Measurements from ENCODE around the gene RDH13. TPM values are rescaled to one million over a fixed set of nuclear protein-coding genes. Genes with fewer than 3 reads are reported as not detected.
A peak's percentile ranks its signal among the peaks of the same experiment; 100 is the strongest.

RDH13 gene
- total and polyA plus RNA-seq, 4 donors: 8.9 to 11.7 (median 9.5) TPM

DNA sequence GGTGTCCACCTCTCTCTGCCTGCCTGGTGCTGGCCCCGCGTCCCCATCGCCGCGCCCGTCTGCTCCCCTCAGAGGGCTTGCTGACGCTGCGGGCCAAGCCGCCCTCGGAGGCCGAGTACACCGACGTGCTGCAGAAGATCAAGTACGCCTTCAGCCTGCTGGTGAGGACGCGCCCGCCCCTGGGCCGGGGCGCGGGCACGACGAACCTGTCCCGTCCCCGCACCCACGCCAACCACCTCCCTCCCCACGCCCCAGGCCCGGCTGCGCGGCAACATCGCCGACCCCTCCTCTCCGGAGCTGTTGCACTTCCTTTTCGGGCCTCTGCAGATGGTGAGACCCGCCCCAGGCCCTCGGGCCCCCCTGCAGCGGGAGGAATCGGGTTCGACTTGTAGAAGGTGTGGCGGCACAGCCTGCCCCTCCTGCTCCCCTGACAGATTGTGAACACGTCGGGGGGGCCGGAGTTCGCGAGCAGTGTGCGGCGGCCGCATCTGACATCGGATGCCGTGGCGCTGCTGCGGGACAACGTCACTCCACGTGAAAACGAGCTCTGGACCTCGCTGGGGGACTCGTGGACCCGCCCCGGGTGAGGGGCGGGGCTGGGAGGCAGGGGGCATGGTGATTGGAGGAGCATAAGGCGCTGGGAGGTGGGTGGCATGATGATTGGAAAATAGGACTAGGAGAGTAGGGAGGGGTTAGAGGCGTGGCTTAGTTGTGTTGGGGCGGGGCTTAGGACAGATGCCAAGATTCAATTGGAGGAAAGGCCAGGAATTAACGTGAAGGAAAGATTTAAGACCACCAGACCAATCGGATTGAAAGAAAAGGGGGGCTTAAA lies 19.3 kb upstream of the RDH13 start:
- peaks cover 8 to 19% (median 14%) of the 10 kb centered on the region in 4 donors for H3K4me1 ChIP-seq (ENCODE audit: control insufficient read depth in 4 of 4, insufficient read depth in 4 of 4, low read length in 3 of 4)
- H3K9me3 ChIP-seq (ENCODE audit: control insufficient read depth in 4 of 4, low read length in 3 of 4): no peaks in the 10 kb centered on the region
- TF ChIP-seq ZBTB33 (IDR thresholded peaks at IDR 0.05) (no peak), FOXA2 (IDR thresholded peaks at IDR 0.05) (no peak), RAD21 (IDR thresholded peaks at IDR 0.05) (no peak)
- WGBS: 18% methylated on average over 64 of the region's 64 CpGs
- peak overlapping the region in 1 of 3 donors; percentile 48 for H3K4me3 ChIP-seq (ENCODE audit: low read depth in 1 of 3, low read length in 3 of 3)
- peaks cover 0 to 14% (median 3%) of the 10 kb centered on the region in 4 donors for H3K27me3 ChIP-seq (ENCODE audit: control insufficient read depth in 4 of 4, insufficient read depth in 4 of 4, low read length in 3 of 4)
- peak; percentile 46 for DNase-seq (ENCODE audit: low spot score)
- H3K36me3 ChIP-seq (ENCODE audit: control insufficient read depth in 4 of 4, insufficient read depth in 3 of 4, low read depth in 1 of 4, low read length in 3 of 4): no peaks in the 10 kb centered on the region
- no peak overlapping the region for H3K27ac ChIP-seq (ENCODE audit: low read depth in 1 of 2, low read length in 2 of 2)
- no peak overlapping the region for H3K9ac ChIP-seq (ENCODE audit: low read depth in 1 of 2, low read length in 2 of 2)

- H3K4me3 ChIP-seq (ENCODE audit: low read depth in 1 of 3, low read length in 3 of 3): peak overlapping the region in 1 of 3 donors; percentile 48
- peaks cover 0 to 14% (median 3%) of the 10 kb centered on the region in 4 donors for H3K27me3 ChIP-seq (ENCODE audit: control insufficient read depth in 4 of 4, insufficient read depth in 4 of 4, low read length in 3 of 4)
- peaks cover 5 to 14% (median 10%) of the 10 kb centered on the region in 4 donors for H3K4me1 ChIP-seq (ENCODE audit: control insufficient read depth in 4 of 4, insufficient read depth in 4 of 4, low read length in 3 of 4)
- no peak overlapping the region for H3K27ac ChIP-seq (ENCODE audit: low read depth in 1 of 2, low read length in 2 of 2)
- H3K9me3 ChIP-seq (ENCODE audit: control insufficient read depth in 4 of 4, low read length in 3 of 4): no peaks in the 10 kb centered on the region
- 15% methylated on average over 22 of the region's 22 CpGs for WGBS
- no peak overlapping the region for H3K9ac ChIP-seq (ENCODE audit: low read depth in 1 of 2, low read length in 2 of 2)
- TF ChIP-seq RAD21 (IDR thresholded peaks at IDR 0.05) (no peak), YY1 (IDR thresholded peaks at IDR 0.05) (no peak), SP1 (IDR thresholded peaks at IDR 0.05) (no peak), FOXA1 (IDR thresholded peaks at IDR 0.05) (no peak), FOXA2 (IDR thresholded peaks at IDR 0.05) (no peak), ZBTB33 (IDR thresholded peaks at IDR 0.05) (no peak), HNF4G (IDR thresholded peaks at IDR 0.05) (no peak), JUND (IDR thresholded peaks at IDR 0.05) (no peak), EGR1 (IDR thresholded peaks at IDR 0.05; ENCODE audit: low read depth in 2 of 2) (no peak), CTCF (IDR thresholded peaks at IDR 0.05; ENCODE audit: low read depth, low read length, missing input control) (no peak), GABPA (IDR thresholded peaks at IDR 0.05 in 1 of 2, conservative IDR thresholded peaks at IDR 0.05 in 1 of 2) (no peak), HNF4A (conservative IDR thresholded peaks at IDR 0.05) (no peak), NR2F2 (IDR thresholded peaks at IDR 0.05) (no peak), RXRA (IDR thresholded peaks at IDR 0.05) (no peak), TAF1 (conservative IDR thresholded peaks at IDR 0.05) (no peak)
- TF ChIP-seq, protein P1, sequence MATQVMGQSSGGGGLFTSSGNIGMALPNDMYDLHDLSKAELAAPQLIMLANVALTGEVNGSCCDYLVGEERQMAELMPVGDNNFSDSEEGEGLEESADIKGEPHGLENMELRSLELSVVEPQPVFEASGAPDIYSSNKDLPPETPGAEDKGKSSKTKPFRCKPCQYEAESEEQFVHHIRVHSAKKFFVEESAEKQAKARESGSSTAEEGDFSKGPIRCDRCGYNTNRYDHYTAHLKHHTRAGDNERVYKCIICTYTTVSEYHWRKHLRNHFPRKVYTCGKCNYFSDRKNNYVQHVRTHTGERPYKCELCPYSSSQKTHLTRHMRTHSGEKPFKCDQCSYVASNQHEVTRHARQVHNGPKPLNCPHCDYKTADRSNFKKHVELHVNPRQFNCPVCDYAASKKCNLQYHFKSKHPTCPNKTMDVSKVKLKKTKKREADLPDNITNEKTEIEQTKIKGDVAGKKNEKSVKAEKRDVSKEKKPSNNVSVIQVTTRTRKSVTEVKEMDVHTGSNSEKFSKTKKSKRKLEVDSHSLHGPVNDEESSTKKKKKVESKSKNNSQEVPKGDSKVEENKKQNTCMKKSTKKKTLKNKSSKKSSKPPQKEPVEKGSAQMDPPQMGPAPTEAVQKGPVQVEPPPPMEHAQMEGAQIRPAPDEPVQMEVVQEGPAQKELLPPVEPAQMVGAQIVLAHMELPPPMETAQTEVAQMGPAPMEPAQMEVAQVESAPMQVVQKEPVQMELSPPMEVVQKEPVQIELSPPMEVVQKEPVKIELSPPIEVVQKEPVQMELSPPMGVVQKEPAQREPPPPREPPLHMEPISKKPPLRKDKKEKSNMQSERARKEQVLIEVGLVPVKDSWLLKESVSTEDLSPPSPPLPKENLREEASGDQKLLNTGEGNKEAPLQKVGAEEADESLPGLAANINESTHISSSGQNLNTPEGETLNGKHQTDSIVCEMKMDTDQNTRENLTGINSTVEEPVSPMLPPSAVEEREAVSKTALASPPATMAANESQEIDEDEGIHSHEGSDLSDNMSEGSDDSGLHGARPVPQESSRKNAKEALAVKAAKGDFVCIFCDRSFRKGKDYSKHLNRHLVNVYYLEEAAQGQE (IDR thresholded peaks at IDR 0.05): no peak
- TF ChIP-seq, protein P2, sequence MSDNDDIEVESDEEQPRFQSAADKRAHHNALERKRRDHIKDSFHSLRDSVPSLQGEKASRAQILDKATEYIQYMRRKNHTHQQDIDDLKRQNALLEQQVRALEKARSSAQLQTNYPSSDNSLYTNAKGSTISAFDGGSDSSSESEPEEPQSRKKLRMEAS (IDR thresholded peaks at IDR 0.05): no peak
- TF ChIP-seq, protein P3, sequence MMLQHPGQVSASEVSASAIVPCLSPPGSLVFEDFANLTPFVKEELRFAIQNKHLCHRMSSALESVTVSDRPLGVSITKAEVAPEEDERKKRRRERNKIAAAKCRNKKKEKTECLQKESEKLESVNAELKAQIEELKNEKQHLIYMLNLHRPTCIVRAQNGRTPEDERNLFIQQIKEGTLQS (IDR thresholded peaks at IDR 0.05): no peak
- H3K36me3 ChIP-seq (ENCODE audit: control insufficient read depth in 4 of 4, insufficient read depth in 3 of 4, low read depth in 1 of 4, low read length in 3 of 4): no peaks in the 10 kb centered on the region
- no peak for DNase-seq (ENCODE audit: low spot score)
Observed at GRCh38 chr19:55081770-55082019, 18.7 kb upstream of the RDH13 start.
